Testis (tissue), 3 donors: Measurements from ENCODE around the gene JAKMIP2. TPM values are rescaled to one million over a fixed set of nuclear protein-coding genes. Genes with fewer than 3 reads are reported as not detected.

ENCODE experiments used
- DNase-seq: peaks from one replicate; pipeline ENCODE4 v3.0.0-alpha.2; 2019
- H3K27ac ChIP-seq, 2 donors: fragments of 200-600 bp; sonication (generic); one replicate each; pipeline ENCODE4 v1.5.1; 2019
- H3K27me3 ChIP-seq: fragments of 200-600 bp; sonication (generic); one replicate; pipeline ENCODE4 v1.5.1; 2019
- H3K36me3 ChIP-seq: fragments of 200-600 bp; sonication (generic); one replicate; pipeline ENCODE4 v1.5.1; 2017; ENCODE audit warnings: low read depth; ENCODE audit errors: missing control alignments
- H3K4me1 ChIP-seq: fragments of 200-600 bp; sonication (generic); one replicate; pipeline ENCODE4 v1.5.1; 2019
- H3K4me3 ChIP-seq, 2 donors: fragments of 200-600 bp; sonication (generic); one replicate each; pipeline ENCODE4 v1.5.1; 2017 to 2019
- H3K9me3 ChIP-seq: fragments of 200-600 bp; sonication (generic); one replicate; pipeline ENCODE4 v1.5.1; 2017
- POLR2A ChIP-seq: fragments of 450-650 bp; IDR thresholded peaks from one replicate; pipeline ENCODE4 v1.6.1; 2017; ENCODE audit warnings: antibody characterized with exemption, mild to moderate bottlenecking, moderate library complexity
- WGBS, 2 donors: methylation state at CpG; one replicate each; pipeline ENCODE4 v1.1.5; 2018; 5-methylcytosine and 5-hydroxymethylcytosine counted together
- intact Hi-C: fragments of 100-400 bp; cut with DNase I; formaldehyde crosslinking; loops from one replicate; pipeline ENCODE4 v1.15.1; 2023; ENCODE audit warnings: low total_unique reads
- polyA plus RNA-seq: library from polyadenylated mRNA; stranded (reverse); fragments of 350-450 nt; fragmentation: Illumina TruSeq; extraction: RNeasy Lipid Tissue Mini Kit (QIAGEN cat#74804); gene quantifications from one replicate; pipeline ENCODE4 v1.2.3, GENCODE V29; 2014; ENCODE audit warnings: low read depth, low replicate concordance; ENCODE audit not compliant: insufficient read depth
- total RNA-seq, 2 donors: library from RNA; depleted of rRNA; stranded (reverse); fragments of >200 nt; gene quantifications; one replicate each; pipeline ENCODE4 v1.2.3, GENCODE V29; 2016
- TF ChIP-seq, protein P1 (sequence below), 3 experiments: fragments of 450-650 bp in 2 of 3; fragments of 200-600 bp in 1 of 3; sonication (generic) in 1 of 3; IDR thresholded peaks; one replicate each; pipeline ENCODE4 v1.5.1; 2016 to 2019; ENCODE audit warnings: antibody characterized with exemption in 3 of 3, mild to moderate bottlenecking in 2 of 3, moderate library complexity in 1 of 3

JAKMIP2 gene
- total and polyA plus RNA-seq, 3 donors from 2014 or later: 1.7 to 7.7 (median 3.4) TPM

GRCh38 chr5:147801461-147801860 is 18.9 kb upstream of the JAKMIP2 start:
- intact Hi-C loops: no loop called here
- Histone ChIP-seq H3K36me3 (no peaks in the 10 kb centered on the region), H3K4me3 (no peak overlapping the region), H3K27ac (no peak overlapping the region), H3K27me3 (no peaks in the 10 kb centered on the region), H3K4me1 (no peaks in the 10 kb centered on the region), H3K9me3 (no peaks in the 10 kb centered on the region)
- 84% methylated on average over 1 of the region's 1 CpG; no CpG with 5 or more reads in 1 of the 2 donors for WGBS, 2 donors
- no peak for TF ChIP-seq POLR2A
- TF ChIP-seq, protein P1, sequence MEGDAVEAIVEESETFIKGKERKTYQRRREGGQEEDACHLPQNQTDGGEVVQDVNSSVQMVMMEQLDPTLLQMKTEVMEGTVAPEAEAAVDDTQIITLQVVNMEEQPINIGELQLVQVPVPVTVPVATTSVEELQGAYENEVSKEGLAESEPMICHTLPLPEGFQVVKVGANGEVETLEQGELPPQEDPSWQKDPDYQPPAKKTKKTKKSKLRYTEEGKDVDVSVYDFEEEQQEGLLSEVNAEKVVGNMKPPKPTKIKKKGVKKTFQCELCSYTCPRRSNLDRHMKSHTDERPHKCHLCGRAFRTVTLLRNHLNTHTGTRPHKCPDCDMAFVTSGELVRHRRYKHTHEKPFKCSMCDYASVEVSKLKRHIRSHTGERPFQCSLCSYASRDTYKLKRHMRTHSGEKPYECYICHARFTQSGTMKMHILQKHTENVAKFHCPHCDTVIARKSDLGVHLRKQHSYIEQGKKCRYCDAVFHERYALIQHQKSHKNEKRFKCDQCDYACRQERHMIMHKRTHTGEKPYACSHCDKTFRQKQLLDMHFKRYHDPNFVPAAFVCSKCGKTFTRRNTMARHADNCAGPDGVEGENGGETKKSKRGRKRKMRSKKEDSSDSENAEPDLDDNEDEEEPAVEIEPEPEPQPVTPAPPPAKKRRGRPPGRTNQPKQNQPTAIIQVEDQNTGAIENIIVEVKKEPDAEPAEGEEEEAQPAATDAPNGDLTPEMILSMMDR (IDR thresholded peaks at IDR 0.05): no peak
- no peak for DNase-seq

DNA sequence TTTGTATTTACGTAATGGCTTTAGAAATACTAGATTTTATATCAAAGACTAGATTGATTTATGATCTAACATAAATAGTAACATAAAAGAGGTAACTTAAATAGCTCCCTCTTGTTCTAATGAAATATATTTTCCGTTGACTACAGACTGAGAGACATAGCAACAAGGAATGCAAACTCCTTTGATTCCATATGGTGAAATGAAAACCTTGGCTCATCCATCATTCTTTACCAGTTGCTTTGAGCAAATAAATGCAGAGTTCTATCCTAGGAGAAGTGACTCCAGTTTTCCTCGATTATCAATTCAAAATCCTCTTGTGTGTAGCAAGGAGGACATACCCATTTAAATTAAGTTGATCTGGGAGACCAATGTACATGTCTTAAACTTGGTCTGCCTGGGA is 18.0 kb upstream of the JAKMIP2 start:
- no peak for DNase-seq
- Histone ChIP-seq H3K27ac (no peak overlapping the region), H3K27me3 (no peaks in the 10 kb centered on the region), H3K4me1 (no peaks in the 10 kb centered on the region), H3K36me3 (no peaks in the 10 kb centered on the region), H3K4me3 (no peak overlapping the region), H3K9me3 (no peaks in the 10 kb centered on the region)
- TF ChIP-seq POLR2A: no peak
- TF ChIP-seq, protein P1 (IDR thresholded peaks at IDR 0.05): no peak
- 82 to 85% methylated on average over 3 of the region's 3 CpGs for WGBS, 2 donors
- intact Hi-C loops: no loop called here

- WGBS, 2 donors: 69 to 74% methylated on average over 6 of the region's 6 CpGs
- H3K9me3 ChIP-seq: no peaks in the 10 kb centered on the region
- no peaks in the 10 kb centered on the region for H3K4me1 ChIP-seq
- H3K27me3 ChIP-seq: no peaks in the 10 kb centered on the region
- no peak for DNase-seq
- H3K4me3 ChIP-seq: no peak overlapping the region
- no peak for TF ChIP-seq POLR2A
- H3K36me3 ChIP-seq: no peaks in the 10 kb centered on the region
- no peak overlapping the region for H3K27ac ChIP-seq
- intact Hi-C loops: no loop called here
Observed at GRCh38 chr5:147796556-147797308, 14.2 kb upstream of the JAKMIP2 start.

DNA sequence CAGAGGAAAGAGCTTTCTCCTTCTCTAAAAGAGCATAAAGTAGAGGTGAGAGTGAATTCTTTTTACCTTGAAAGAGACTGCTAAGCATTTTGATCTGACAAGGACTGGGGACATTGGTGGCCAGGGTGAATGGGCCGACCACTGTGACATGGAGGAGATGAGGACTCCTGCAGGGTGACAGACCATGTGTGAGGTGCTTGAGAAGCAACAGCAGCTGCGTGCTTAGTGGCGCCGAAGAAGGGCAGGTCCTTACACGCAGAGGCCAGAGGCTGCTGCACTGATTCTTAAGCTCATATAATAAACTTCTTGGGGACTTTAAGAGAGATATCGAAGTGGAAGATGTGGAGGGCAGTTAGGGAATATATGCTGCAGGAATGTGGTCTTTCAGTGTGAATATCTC is 8.7 kb upstream of the JAKMIP2 start:
- no peaks in the 10 kb centered on the region for H3K36me3 ChIP-seq
- DNase-seq: no peak
- WGBS, 2 donors: 92 to 95% methylated on average over 6 of the region's 6 CpGs
- H3K27me3 ChIP-seq: no peaks in the 10 kb centered on the region
- intact Hi-C loops: no loop called here
- H3K9me3 ChIP-seq: no peaks in the 10 kb centered on the region
- TF ChIP-seq POLR2A: no peak
- TF ChIP-seq, protein P1 (IDR thresholded peaks at IDR 0.05): no peak
- H3K27ac ChIP-seq: no peak overlapping the region
- no peak overlapping the region for H3K4me3 ChIP-seq
- no peaks in the 10 kb centered on the region for H3K4me1 ChIP-seq

DNA sequence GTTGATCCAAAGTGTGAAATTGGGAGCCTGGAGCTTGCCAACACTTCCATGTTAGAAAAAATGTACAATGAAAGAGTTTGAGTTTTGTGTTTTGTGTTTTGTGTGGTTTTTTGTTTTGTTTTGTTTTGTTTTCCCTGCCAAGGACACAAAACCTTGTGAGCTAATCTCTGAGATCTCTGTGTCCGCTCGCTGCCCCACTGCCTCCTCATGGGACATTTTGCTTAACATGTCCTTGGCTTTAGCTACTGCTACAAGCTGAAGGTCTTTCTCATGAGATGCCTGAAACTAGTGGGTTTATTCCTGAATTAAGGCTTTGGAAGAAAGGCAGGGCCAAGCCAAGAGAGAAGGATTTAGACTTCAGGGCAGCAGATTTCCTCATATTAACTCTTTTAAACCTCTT is 7.3 kb upstream of the JAKMIP2 start:
- Histone ChIP-seq H3K9me3 (no peaks in the 10 kb centered on the region), H3K27ac (no peak overlapping the region), H3K27me3 (no peaks in the 10 kb centered on the region), H3K4me1 (no peaks in the 10 kb centered on the region), H3K36me3 (no peaks in the 10 kb centered on the region), H3K4me3 (no peak overlapping the region)
- 44 to 56% methylated on average over 2 of the region's 2 CpGs for WGBS, 2 donors
- TF ChIP-seq POLR2A: no peak
- TF ChIP-seq, protein P1 (IDR thresholded peaks at IDR 0.05): no peak
- DNase-seq: no peak
- intact Hi-C loops: no loop called here
